Lower leg skin (tissue), 3 donors: ENCODE results near the gene FOXK1.

Source experiments
- POLR2A ChIP-seq, 2 donors: fragments of 450-650 bp; IDR thresholded peaks; one replicate each; pipeline ENCODE4 v1.6.1; 2016 to 2017; ENCODE audit warnings: antibody characterized with exemption in 2 of 2, mild to moderate bottlenecking in 1 of 2, moderate library complexity in 1 of 2
- TF ChIP-seq, protein P1 (sequence below), 3 donors: fragments of 450-650 bp; IDR thresholded peaks; one replicate each; pipeline ENCODE4 v1.5.1; 2016; ENCODE audit warnings: antibody characterized with exemption in 3 of 3, mild to moderate bottlenecking in 3 of 3, moderate library complexity in 2 of 3

DNA sequence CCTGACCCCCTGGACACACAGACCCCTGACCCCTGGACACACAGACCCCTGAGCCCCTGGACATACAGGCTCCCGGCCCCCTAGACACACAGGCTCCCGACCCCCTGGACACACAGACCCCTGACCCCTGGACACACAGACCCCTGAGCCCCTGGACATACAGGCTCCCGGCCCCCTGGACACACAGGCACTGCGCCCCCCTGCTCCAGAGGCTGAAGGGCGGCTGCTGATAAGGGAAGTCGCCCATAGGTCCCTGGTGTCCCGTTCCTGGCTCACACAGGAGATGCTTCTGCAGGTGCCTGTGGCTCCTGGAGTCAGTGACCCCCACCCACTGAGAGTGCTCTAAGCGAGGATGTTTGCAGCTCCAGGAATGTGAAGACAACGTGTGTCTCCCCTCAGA, 89.6 kb downstream of the FOXK1 start:
- no peak for TF ChIP-seq POLR2A (IDR thresholded peaks at IDR 0.05)
- TF ChIP-seq, protein P1, sequence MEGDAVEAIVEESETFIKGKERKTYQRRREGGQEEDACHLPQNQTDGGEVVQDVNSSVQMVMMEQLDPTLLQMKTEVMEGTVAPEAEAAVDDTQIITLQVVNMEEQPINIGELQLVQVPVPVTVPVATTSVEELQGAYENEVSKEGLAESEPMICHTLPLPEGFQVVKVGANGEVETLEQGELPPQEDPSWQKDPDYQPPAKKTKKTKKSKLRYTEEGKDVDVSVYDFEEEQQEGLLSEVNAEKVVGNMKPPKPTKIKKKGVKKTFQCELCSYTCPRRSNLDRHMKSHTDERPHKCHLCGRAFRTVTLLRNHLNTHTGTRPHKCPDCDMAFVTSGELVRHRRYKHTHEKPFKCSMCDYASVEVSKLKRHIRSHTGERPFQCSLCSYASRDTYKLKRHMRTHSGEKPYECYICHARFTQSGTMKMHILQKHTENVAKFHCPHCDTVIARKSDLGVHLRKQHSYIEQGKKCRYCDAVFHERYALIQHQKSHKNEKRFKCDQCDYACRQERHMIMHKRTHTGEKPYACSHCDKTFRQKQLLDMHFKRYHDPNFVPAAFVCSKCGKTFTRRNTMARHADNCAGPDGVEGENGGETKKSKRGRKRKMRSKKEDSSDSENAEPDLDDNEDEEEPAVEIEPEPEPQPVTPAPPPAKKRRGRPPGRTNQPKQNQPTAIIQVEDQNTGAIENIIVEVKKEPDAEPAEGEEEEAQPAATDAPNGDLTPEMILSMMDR (IDR thresholded peaks at IDR 0.05) = no peak
